Upper lobe of left lung (tissue), 6 donors: Measurements from ENCODE around the gene MUS81. TPM values are rescaled to one million over a fixed set of nuclear protein-coding genes. Genes with fewer than 3 reads are reported as not detected.

Experiments used
- ATAC-seq, 2 donors: fragments of 200-7000 bp; cut with Tn5 transposase; one replicate each; pipeline ENCODE4 v1.9.1; 2022; ENCODE audit warnings: mild to moderate bottlenecking in 2 of 2, moderate library complexity in 2 of 2; ENCODE audit not compliant: low FRiP score in 2 of 2
- DNase-seq, 2 donors: peaks; one replicate each; pipeline ENCODE4 v3.0.0-alpha.2; 2019 to 2020
- H3K27ac ChIP-seq, 4 donors: fragments of 200-600 bp; sonication (generic); one replicate each; pipeline ENCODE4 v1.5.1; 2016 to 2019
- H3K27me3 ChIP-seq, 4 donors: fragments of 200-600 bp; sonication (generic); one replicate each; pipeline ENCODE4 v1.5.1; 2017 to 2019
- H3K36me3 ChIP-seq, 4 donors: fragments of 200-600 bp; sonication (generic); one replicate each; pipeline ENCODE4 v1.5.1; 2016 to 2019
- H3K4me1 ChIP-seq, 4 donors: fragments of 200-600 bp; sonication (generic); one replicate each; pipeline ENCODE4 v1.5.1; 2018 to 2019
- H3K4me3 ChIP-seq, 4 donors: fragments of 200-600 bp; sonication (generic); one replicate each; pipeline ENCODE4 v1.5.1; 2017 to 2019; ENCODE audit warnings: mild to moderate bottlenecking in 2 of 4, moderate library complexity in 1 of 4
- H3K9me3 ChIP-seq, 4 donors: fragments of 200-600 bp; sonication (generic); one replicate each; pipeline ENCODE4 v1.5.1; 2018 to 2019
- EP300 ChIP-seq, 4 donors: sonication (generic); formaldehyde crosslinking; IDR thresholded peaks; one replicate each; pipeline ENCODE4 v1.5.1; 2017; ENCODE audit warnings: antibody characterized with exemption in 4 of 4, control low read depth in 2 of 4
- POLR2A ChIP-seq, 4 donors: fragments of 450-650 bp; IDR thresholded peaks; one replicate each; pipeline ENCODE4 v1.5.1; 2016 to 2017; ENCODE audit warnings: antibody characterized with exemption in 4 of 4, mild to moderate bottlenecking in 2 of 4
- POLR2AphosphoS5 ChIP-seq, 2 donors: sonication (generic); formaldehyde crosslinking; IDR thresholded peaks; one replicate each; pipeline ENCODE4 v1.5.1; 2017; ENCODE audit warnings: antibody characterized with exemption in 2 of 2
- WGBS, 2 donors: methylation state at CpG; one replicate each; pipeline ENCODE4 v1.1.5; 2017 to 2018; 5-methylcytosine and 5-hydroxymethylcytosine counted together
- total RNA-seq, 6 donors: library from RNA; depleted of rRNA in 4 of 6; stranded (reverse); fragments of >200 nt in 4 of 6; gene quantifications; one replicate each; pipeline versions ENCODE4 v1.1.0 to v1.2.1, GENCODE V29; 2016 to 2021
- TF ChIP-seq, protein P1 (sequence below), 6 experiments: fragments of 450-650 bp in 4 of 6; fragments of 200-600 bp in 2 of 6; sonication (generic) in 2 of 6; IDR thresholded peaks; one replicate each; pipeline ENCODE4 v1.5.1; 2016 to 2019; ENCODE audit warnings: antibody characterized with exemption in 6 of 6
- donor health status: DM: no; HTN: no; CAD: no; lungs with moderate emphysema.
- donor health status: DM: no; HTN: yes; CAD: no; lungs with severe emphysema.

MUS81 gene
- total RNA-seq, 6 donors from 2014 or later = 41.5 to 182 (median 53.3) TPM

DNA sequence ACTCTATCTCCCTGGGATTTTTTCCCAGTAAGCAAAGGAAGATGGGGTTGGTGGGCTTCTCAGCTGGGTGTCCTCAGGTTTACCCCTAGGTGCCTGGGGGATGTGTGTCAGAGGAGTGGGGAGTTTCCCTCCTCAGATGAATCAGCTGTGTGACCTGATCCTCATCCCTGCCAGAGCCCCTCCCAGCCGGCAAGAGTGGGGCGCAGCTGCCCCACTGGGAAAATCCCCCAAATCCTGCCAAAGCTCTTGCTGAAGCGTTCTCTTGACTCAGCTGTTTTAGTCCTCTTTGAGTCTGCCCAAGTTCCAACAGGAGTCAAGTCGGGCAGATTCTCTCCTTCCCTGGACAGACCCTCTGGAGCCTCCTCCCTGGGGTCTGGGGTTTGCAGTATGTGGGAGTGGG is 52.6 kb downstream of the MUS81 start:
- no peak for ATAC-seq

DNA sequence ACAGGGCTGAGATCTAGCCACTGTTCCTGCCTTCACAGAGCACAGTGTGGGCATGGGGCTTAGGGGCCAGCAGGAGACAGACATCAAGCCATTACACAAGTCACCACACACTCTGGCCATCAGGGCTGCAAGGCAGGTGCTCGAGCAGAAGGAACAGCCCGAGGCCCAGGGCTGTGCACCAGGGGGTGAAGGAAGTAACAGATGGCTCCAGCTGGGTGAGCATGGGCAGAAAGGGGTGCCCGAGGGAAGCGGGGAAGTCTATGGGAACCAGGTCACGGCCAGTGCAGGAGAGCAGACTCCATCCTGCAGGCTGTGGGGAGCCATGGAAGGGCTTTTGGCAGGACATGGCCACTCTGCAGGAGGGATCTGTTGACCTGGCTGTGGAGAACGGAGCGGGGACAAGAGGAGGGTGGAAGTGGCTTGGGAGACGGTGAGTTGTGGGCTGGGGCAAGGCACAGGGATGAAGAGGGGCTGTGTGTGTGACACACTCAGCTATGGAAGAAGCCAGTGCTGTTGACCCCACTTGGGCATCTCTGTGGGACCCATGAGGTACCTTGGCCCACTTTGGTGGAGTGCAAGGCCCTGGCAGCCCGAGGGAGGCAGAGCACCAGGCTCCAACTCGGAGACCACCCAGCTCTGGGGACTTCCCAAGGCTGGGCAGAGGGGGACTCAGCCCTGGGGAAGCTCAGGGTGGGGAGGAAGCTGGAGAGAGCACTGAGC is 55.0 kb downstream of the MUS81 start:
- Histone ChIP-seq H3K36me3 (peaks cover 0 to 4% (median 0%) of the 10 kb centered on the region in 4 donors), H3K4me1 (peaks cover 50 to 53% (median 51%) of the 10 kb centered on the region in 4 donors), H3K4me3 (no peak overlapping the region), H3K9me3 (no peaks in the 10 kb centered on the region), H3K27ac (peak overlapping the region; percentile 64 to 99 (median 90)), H3K27me3 (no peaks in the 10 kb centered on the region)
- no peak for TF ChIP-seq EP300 (IDR thresholded peaks at IDR 0.05)
- TF ChIP-seq, protein P1, sequence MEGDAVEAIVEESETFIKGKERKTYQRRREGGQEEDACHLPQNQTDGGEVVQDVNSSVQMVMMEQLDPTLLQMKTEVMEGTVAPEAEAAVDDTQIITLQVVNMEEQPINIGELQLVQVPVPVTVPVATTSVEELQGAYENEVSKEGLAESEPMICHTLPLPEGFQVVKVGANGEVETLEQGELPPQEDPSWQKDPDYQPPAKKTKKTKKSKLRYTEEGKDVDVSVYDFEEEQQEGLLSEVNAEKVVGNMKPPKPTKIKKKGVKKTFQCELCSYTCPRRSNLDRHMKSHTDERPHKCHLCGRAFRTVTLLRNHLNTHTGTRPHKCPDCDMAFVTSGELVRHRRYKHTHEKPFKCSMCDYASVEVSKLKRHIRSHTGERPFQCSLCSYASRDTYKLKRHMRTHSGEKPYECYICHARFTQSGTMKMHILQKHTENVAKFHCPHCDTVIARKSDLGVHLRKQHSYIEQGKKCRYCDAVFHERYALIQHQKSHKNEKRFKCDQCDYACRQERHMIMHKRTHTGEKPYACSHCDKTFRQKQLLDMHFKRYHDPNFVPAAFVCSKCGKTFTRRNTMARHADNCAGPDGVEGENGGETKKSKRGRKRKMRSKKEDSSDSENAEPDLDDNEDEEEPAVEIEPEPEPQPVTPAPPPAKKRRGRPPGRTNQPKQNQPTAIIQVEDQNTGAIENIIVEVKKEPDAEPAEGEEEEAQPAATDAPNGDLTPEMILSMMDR (IDR thresholded peaks at IDR 0.05) = no peak
- no peak for TF ChIP-seq POLR2A (IDR thresholded peaks at IDR 0.05)
- no peak for TF ChIP-seq POLR2AphosphoS5 (IDR thresholded peaks at IDR 0.05)
- ATAC-seq = no peak
- no peak for DNase-seq
- WGBS, 2 donors = 61 to 71% methylated on average over 8 of the region's 10 CpGs

More for the DNA sequence above, 52.6 kb downstream of the MUS81 start:
- Histone ChIP-seq H3K27me3 (no peaks in the 10 kb centered on the region), H3K36me3 (peaks cover 0 to 4% (median 0%) of the 10 kb centered on the region in 4 donors), H3K4me1 (peaks cover 42 to 46% (median 44%) of the 10 kb centered on the region in 4 donors), H3K9me3 (no peaks in the 10 kb centered on the region), H3K27ac (peak overlapping the region in 1 of 4 donors; percentile 21), H3K4me3 (no peak overlapping the region)
- WGBS, 2 donors = 48 to 54% methylated on average over 4 of the region's 4 CpGs
- TF ChIP-seq POLR2AphosphoS5 (IDR thresholded peaks at IDR 0.05) (no peak), POLR2A (IDR thresholded peaks at IDR 0.05) (no peak), EP300 (IDR thresholded peaks at IDR 0.05) (no peak)
- TF ChIP-seq, protein P1 (IDR thresholded peaks at IDR 0.05) = no peak
- no peak for DNase-seq

DNA sequence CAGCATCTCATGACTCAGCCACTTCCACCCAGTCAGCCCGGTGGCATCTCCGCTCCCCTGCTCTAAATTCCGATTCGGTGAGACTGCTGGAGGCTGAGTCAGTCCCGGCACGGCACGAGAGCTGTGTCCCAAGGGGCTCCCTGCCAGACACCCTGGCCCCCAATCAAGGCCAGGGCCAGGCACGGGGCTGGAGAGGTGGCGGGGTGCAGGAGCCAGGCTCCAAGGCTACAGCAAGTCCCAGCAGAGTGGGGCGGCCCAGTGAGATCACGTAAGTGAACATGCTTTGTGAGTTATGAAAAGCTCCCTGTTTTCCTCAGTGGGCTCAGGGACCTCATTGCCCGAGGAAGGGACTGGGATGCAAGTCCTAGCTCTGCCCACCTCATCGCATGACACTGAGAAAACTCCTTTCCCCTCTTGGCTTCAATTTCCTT is 55.6 kb downstream of the MUS81 start:
- ATAC-seq = peak; percentile 50
- H3K27ac ChIP-seq = peak overlapping the region; percentile 64 to 99 (median 90)
- WGBS, 2 donors = 48 to 50% methylated on average over 1 to 13 of the region's 13 CpGs
- no peak overlapping the region for H3K4me3 ChIP-seq
- peaks cover 0 to 5% (median 0%) of the 10 kb centered on the region in 4 donors for H3K36me3 ChIP-seq
- peaks cover 56 to 59% (median 57%) of the 10 kb centered on the region in 4 donors for H3K4me1 ChIP-seq
- peak; percentile 81 to 82 for DNase-seq
- no peaks in the 10 kb centered on the region for H3K27me3 ChIP-seq
- TF ChIP-seq, protein P1 (IDR thresholded peaks at IDR 0.05) = no peak
- TF ChIP-seq EP300 (IDR thresholded peaks at IDR 0.05) = peak in 2 of 4 donors; percentile 36 to 49
- TF ChIP-seq POLR2AphosphoS5 (IDR thresholded peaks at IDR 0.05) = peak; percentile 55 to 71
- TF ChIP-seq POLR2A (IDR thresholded peaks at IDR 0.05) = peak in 1 of 4 donors; percentile 9
- no peaks in the 10 kb centered on the region for H3K9me3 ChIP-seq

Other genes with a start within 250 kb of the MUS81 start
- gene MAP3K11, start 246.2 kb upstream of the MUS81 start, total RNA-seq = 100 to 1,000 TPM in 4 of 6 donors, 10 to 100 TPM in 2; 52.1 to 132 (median 107) TPM
- 10 to 100 TPM; 26.7 to 63.9 (median 43.9) TPM for gene PCNX3, start 244.7 kb upstream of the MUS81 start, total RNA-seq
- 100 to 1,000 TPM in 1 of 6 donors, 10 to 100 TPM in 5; 42.7 to 137 (median 74.9) TPM for gene SIPA1, start 222.3 kb upstream of the MUS81 start, total RNA-seq
- 10 to 100 TPM; 42.9 to 86.8 (median 58.7) TPM for gene RELA, start 197.5 kb upstream of the MUS81 start, total RNA-seq
- 100 to 1,000 TPM in 1 of 6 donors, 10 to 100 TPM in 5; 44.0 to 102 (median 88.4) TPM for gene KAT5, start 148.2 kb upstream of the MUS81 start, total RNA-seq
- gene RNASEH2C, start 139.6 kb upstream of the MUS81 start, total RNA-seq = 10 to 100 TPM; 35.0 to 81.7 (median 49.1) TPM
- gene AP5B1, start 79.5 kb upstream of the MUS81 start, total RNA-seq = 10 to 100 TPM; 24.8 to 66.0 (median 46.8) TPM
- gene OVOL1, start 73.4 kb upstream of the MUS81 start, total RNA-seq = 1 to 10 TPM in 2 of 6 donors, under 1 TPM in 4; under 0.01 to 2.2 (median 0.77) TPM
- under 1 TPM in 2 of 6 donors, not detected in 4; 0.37 to 0.69 TPM for gene SNX32, start 26.5 kb upstream of the MUS81 start, total RNA-seq
- 100 to 1,000 TPM; 358 to 813 (median 768) TPM for gene CFL1, start 2.3 kb upstream of the MUS81 start, total RNA-seq
- gene EFEMP2, start 12.4 kb downstream of the MUS81 start, total RNA-seq = 10 to 100 TPM; 28.8 to 79.6 (median 65.3) TPM
- gene CTSW, start 19.4 kb downstream of the MUS81 start, total RNA-seq = 10 to 100 TPM in 3 of 6 donors, 1 to 10 TPM in 3; 2.1 to 20.7 (median 11.4) TPM
- 10 to 100 TPM; 46.8 to 77.7 (median 57.0) TPM for gene FIBP, start 28.0 kb downstream of the MUS81 start, total RNA-seq
- 10 to 100 TPM; 19.9 to 69.7 (median 37.2) TPM for gene CCDC85B, start 30.2 kb downstream of the MUS81 start, total RNA-seq
- gene FOSL1, start 40.0 kb downstream of the MUS81 start, total RNA-seq = 10 to 100 TPM in 3 of 6 donors, 1 to 10 TPM in 3; 1.8 to 16.9 (median 8.2) TPM
- gene C11orf68, start 58.6 kb downstream of the MUS81 start, total RNA-seq = 10 to 100 TPM; 11.5 to 42.4 (median 24.3) TPM
- 100 to 1,000 TPM in 1 of 6 donors, 10 to 100 TPM in 5; 60.3 to 111 (median 80.0) TPM for gene DRAP1, start 59.0 kb downstream of the MUS81 start, total RNA-seq
- under 1 TPM in 2 of 6 donors, not detected in 4; 0.17 to 0.92 TPM for gene TSGA10IP, start 85.0 kb downstream of the MUS81 start, total RNA-seq
- gene SART1, start 101.3 kb downstream of the MUS81 start, total RNA-seq = 100 to 1,000 TPM in 2 of 6 donors, 10 to 100 TPM in 4; 44.4 to 201 (median 71.4) TPM
- gene EIF1AD, start 141.7 kb downstream of the MUS81 start, total RNA-seq = 10 to 100 TPM; 22.8 to 37.4 (median 30.1) TPM
- gene BANF1, start 142.1 kb downstream of the MUS81 start, total RNA-seq = 100 to 1,000 TPM in 2 of 6 donors, 10 to 100 TPM in 4; 32.5 to 201 (median 53.8) TPM
- 10 to 100 TPM; 12.6 to 68.1 (median 30.5) TPM for gene CST6, start 151.6 kb downstream of the MUS81 start, total RNA-seq
- 1 to 10 TPM in 4 of 6 donors, under 1 TPM in 1, not detected in 1; 0.79 to 6.1 (median 3.0) TPM for gene CATSPER1, start 166.0 kb downstream of the MUS81 start, total RNA-seq
- 1 to 10 TPM in 1 of 6 donors, not detected in 5; 2.4 TPM for gene GAL3ST3, start 188.7 kb downstream of the MUS81 start, total RNA-seq
- gene SF3B2, start 191.9 kb downstream of the MUS81 start, total RNA-seq = 100 to 1,000 TPM; 142 to 193 (median 173) TPM
- gene PACS1, start 209.8 kb downstream of the MUS81 start, total RNA-seq = 100 to 1,000 TPM in 1 of 6 donors, 10 to 100 TPM in 5; 39.8 to 123 (median 51.1) TPM